ENCODE data around the gene SORBS2. TPM values are rescaled to one million over a fixed set of nuclear protein-coding genes. Genes with fewer than 3 reads are reported as not detected.

The SORBS2 gene
- total and polyA plus RNA-seq, 7 experiments from 2014 or later = 0.21 to 1.4 TPM; not detected in 5

DNA sequence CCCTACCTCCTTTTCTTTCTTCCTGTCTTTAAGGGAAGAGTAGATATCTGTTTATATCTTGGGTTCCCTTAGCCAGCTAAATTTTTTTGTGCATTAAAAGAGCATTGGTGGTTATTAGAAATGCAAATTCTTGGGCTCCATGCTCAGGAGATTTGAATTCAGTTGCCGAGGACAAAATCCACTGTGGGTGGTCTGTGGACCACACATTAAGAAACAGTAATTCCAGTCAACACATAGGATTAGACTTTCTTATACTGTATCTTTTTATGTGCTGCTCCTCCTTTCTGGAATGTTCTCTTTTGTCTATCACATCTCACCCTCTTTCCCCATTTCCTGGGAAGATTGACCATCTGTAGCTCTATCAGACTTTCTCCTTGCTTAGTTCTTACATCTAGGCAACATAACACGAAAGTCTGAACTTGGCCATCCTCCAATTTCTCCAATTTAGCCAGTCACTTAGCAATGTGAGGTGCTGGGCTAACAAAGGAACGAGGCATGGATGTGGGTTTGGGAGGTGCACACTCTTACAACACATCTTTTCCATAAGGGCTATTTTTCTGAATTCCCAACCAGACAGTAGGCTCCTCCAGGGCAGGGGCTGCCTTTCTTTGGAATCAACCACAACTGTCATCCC lies 271.4 kb downstream of the SORBS2 start:
- DNase-seq = no peak
- CTCF ChIA-PET = no interaction called here
- POLR2A ChIA-PET = no interaction called here
- no peaks in the 10 kb centered on the region for H3K36me3 ChIP-seq (ENCODE audit: control insufficient read depth in 2 of 3, insufficient read depth in 3 of 3, low read length in 3 of 3)
- no peaks in the 10 kb centered on the region for H3K9me3 Mint-ChIP-seq
- H3K27me3 Mint-ChIP-seq = peaks cover 13 to 26% (median 20%) of the 10 kb centered on the region in 5 donors
- peaks cover 0 to 10% (median 5%) of the 10 kb centered on the region in 7 donors for H3K4me1 Mint-ChIP-seq
- intact Hi-C loops (cut with micrococcal nuclease) = no loop called here
- H3K4me3 Mint-ChIP-seq = no peak overlapping the region
- no peak overlapping the region for H3K4me3 ChIP-seq (ENCODE audit: low read length)
- H3K27ac ChIP-seq (ENCODE audit: low read depth, low read length) = no peak overlapping the region
- H3K9me3 ChIP-seq (ENCODE audit: control insufficient read depth in 2 of 3, low read length in 3 of 3) = no peaks in the 10 kb centered on the region
- no peaks in the 10 kb centered on the region for H3K36me3 Mint-ChIP-seq
- H3K27me3 ChIP-seq (ENCODE audit: control insufficient read depth in 2 of 2, insufficient read depth in 2 of 2, low read length in 2 of 2) = peaks cover 0 to 5% of the 10 kb centered on the region in 2 donors
- H3K4me1 ChIP-seq (ENCODE audit: control insufficient read depth in 2 of 2, insufficient read depth in 2 of 2, low read length in 2 of 2) = no peaks in the 10 kb centered on the region
- peak overlapping the region in 1 of 9 donors; percentile 22 for H3K27ac Mint-ChIP-seq
- no peak for ATAC-seq

DNA sequence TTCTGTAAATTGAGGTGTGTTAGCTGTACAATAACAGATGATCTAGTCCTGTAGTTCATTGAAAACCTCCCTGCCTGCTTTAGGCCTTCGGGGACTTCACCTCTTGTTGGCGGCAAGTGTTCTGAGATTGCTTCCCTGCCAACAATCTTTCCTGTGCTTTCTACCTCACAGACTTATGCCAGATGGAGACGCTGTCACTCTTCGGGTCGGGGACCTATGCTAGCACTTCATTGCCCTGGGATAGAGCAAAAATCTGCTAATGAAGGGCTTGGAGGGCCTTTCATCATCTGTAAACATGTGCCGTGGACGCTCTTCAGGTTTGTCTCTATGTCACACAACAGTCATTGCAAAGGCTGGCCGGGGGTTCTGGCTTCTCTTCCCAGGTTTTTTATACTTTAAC lies 272.0 kb downstream of the SORBS2 start:
- Histone ChIP-seq H3K9me3 (ENCODE audit: control insufficient read depth in 2 of 3, low read length in 3 of 3) (no peaks in the 10 kb centered on the region), H3K27me3 (ENCODE audit: control insufficient read depth in 2 of 2, insufficient read depth in 2 of 2, low read length in 2 of 2) (peaks cover 0 to 5% of the 10 kb centered on the region in 2 donors), H3K4me1 (ENCODE audit: control insufficient read depth in 2 of 2, insufficient read depth in 2 of 2, low read length in 2 of 2) (no peaks in the 10 kb centered on the region), H3K27ac (ENCODE audit: low read depth, low read length) (no peak overlapping the region), H3K4me3 (ENCODE audit: low read length) (no peak overlapping the region), H3K36me3 (ENCODE audit: control insufficient read depth in 2 of 3, insufficient read depth in 3 of 3, low read length in 3 of 3) (no peaks in the 10 kb centered on the region)
- Mint-ChIP-seq H3K27ac (no peak overlapping the region), H3K27me3 (peaks cover 15 to 26% (median 20%) of the 10 kb centered on the region in 5 donors), H3K4me1 (peaks cover 0 to 12% (median 6%) of the 10 kb centered on the region in 7 donors), H3K9me3 (no peaks in the 10 kb centered on the region), H3K4me3 (no peak overlapping the region), H3K36me3 (no peaks in the 10 kb centered on the region)
- ATAC-seq (no peak), DNase-seq (no peak)
- ChIA-PET CTCF (no interaction called here), POLR2A (no interaction called here)
- intact Hi-C loops (cut with micrococcal nuclease) = no loop called here

DNA sequence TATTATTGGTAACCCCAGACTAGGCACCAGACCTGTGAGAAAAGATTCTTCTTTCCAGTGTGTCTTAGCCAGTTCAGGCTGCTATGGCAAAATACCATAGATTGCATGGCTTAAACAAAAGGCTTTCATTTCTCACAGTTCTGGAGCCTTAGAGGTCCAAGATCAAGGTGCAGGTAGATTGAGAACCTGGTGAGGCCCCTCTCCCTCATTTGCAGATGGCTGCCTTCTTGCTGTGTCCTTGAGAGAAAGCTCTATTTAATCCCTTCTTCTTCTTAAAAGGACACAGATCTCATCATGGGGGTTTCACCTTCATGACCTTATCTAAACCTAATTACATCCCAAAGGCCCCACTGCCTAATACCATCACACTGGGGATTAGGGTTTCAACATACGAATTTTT lies 273.2 kb downstream of the SORBS2 start:
- ATAC-seq = no peak
- Mint-ChIP-seq H3K4me1 (peaks cover 0 to 12% (median 6%) of the 10 kb centered on the region in 7 donors), H3K36me3 (no peaks in the 10 kb centered on the region), H3K9me3 (no peaks in the 10 kb centered on the region), H3K27me3 (peaks cover 22 to 36% (median 25%) of the 10 kb centered on the region in 5 donors), H3K4me3 (no peak overlapping the region), H3K27ac (no peak overlapping the region)
- DNase-seq = no peak
- CTCF ChIA-PET = no interaction called here
- POLR2A ChIA-PET = no interaction called here
- no peaks in the 10 kb centered on the region for H3K36me3 ChIP-seq (ENCODE audit: control insufficient read depth in 2 of 3, insufficient read depth in 3 of 3, low read length in 3 of 3)
- H3K9me3 ChIP-seq (ENCODE audit: control insufficient read depth in 2 of 3, low read length in 3 of 3) = no peaks in the 10 kb centered on the region
- no peak overlapping the region for H3K4me3 ChIP-seq (ENCODE audit: low read length)
- intact Hi-C loops (cut with micrococcal nuclease) = no loop called here
- no peaks in the 10 kb centered on the region for H3K4me1 ChIP-seq (ENCODE audit: control insufficient read depth in 2 of 2, insufficient read depth in 2 of 2, low read length in 2 of 2)
- no peak overlapping the region for H3K27ac ChIP-seq (ENCODE audit: low read depth, low read length)
- H3K27me3 ChIP-seq (ENCODE audit: control insufficient read depth in 2 of 2, insufficient read depth in 2 of 2, low read length in 2 of 2) = peaks cover 0 to 5% of the 10 kb centered on the region in 2 donors

DNA sequence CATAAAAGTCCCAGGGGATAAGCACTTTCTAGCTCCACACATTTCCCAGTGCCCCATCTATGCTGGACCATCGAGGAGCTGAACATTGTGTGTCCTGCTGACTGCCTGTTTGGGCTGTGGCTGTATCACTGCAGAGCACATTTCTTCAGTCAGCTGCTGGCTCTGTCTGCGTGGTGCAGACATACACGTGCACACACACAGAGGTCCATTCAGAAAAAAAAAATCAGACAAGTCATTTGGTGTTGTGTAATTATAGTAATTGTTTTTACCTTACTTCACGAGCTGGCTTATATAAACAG lies 275.6 kb downstream of the SORBS2 start:
- peaks cover 29 to 42% (median 35%) of the 10 kb centered on the region in 5 donors for H3K27me3 Mint-ChIP-seq
- CTCF ChIA-PET = no interaction called here
- H3K36me3 ChIP-seq (ENCODE audit: control insufficient read depth in 2 of 3, insufficient read depth in 3 of 3, low read length in 3 of 3) = no peaks in the 10 kb centered on the region
- H3K27ac Mint-ChIP-seq = no peak overlapping the region
- H3K4me1 ChIP-seq (ENCODE audit: control insufficient read depth in 2 of 2, insufficient read depth in 2 of 2, low read length in 2 of 2) = no peaks in the 10 kb centered on the region
- H3K9me3 Mint-ChIP-seq = no peaks in the 10 kb centered on the region
- peaks cover 0 to 5% of the 10 kb centered on the region in 2 donors for H3K27me3 ChIP-seq (ENCODE audit: control insufficient read depth in 2 of 2, insufficient read depth in 2 of 2, low read length in 2 of 2)
- no peaks in the 10 kb centered on the region for H3K9me3 ChIP-seq (ENCODE audit: control insufficient read depth in 2 of 3, low read length in 3 of 3)
- no peaks in the 10 kb centered on the region for H3K36me3 Mint-ChIP-seq
- DNase-seq (no peak), ATAC-seq (no peak)
- H3K4me1 Mint-ChIP-seq = peaks cover 0 to 12% (median 6%) of the 10 kb centered on the region in 7 donors
- POLR2A ChIA-PET = no interaction called here
- H3K4me3 Mint-ChIP-seq = peak overlapping the region in 2 of 10 donors; percentile 30 to 49
- H3K27ac ChIP-seq (ENCODE audit: low read depth, low read length) = no peak overlapping the region
- intact Hi-C loops (cut with micrococcal nuclease) = no loop called here
- H3K4me3 ChIP-seq (ENCODE audit: low read length) = no peak overlapping the region

DNA sequence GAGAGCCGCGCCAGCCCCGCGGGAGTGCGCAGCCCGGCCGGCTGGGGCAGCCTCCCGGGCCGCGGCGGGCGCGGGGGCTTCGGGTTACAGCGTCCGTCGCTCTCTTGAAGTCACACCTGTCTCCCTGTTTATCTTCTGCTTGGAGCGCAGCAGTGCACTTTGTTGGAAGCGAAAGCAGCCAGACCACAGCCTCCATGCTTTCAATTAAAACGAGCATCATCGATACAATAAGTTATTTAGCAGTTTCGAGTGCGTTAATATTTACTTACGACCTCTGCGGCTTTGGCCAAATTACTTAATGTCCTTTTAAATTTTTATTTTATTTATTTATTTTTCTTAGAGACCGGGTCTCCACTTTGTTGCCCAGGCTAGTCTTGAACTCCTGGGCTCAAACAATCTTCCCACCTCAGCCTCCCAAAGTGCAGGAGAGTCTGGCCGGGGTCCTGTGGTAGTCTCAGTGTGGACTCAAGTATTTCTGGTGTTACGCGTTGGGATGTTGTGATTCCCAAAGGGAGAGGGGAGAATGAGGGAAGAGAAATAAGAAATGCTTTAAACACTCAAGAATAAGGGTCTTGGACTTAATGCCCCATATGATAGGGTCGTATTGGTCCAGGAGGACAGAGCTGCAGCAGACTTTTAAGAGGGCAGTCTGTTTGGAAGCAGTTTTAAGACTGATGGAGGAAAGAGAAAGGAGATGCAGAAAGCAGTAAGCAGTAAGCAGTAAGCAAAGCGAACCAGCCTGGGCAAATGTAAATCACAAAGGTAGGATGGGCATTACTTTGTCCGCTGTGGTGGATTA lies 276.2 kb downstream of the SORBS2 start:
- Mint-ChIP-seq H3K4me3 (peak overlapping the region in 9 of 10 donors; percentile 36 to 72 (median 54)), H3K27ac (no peak overlapping the region)

More for the DNA sequence above, 276.2 kb downstream of the SORBS2 start:
- ChIA-PET POLR2A (no interaction called here), CTCF (no interaction called here)
- peaks cover 0 to 5% of the 10 kb centered on the region in 2 donors for H3K27me3 ChIP-seq (ENCODE audit: control insufficient read depth in 2 of 2, insufficient read depth in 2 of 2, low read length in 2 of 2)
- H3K36me3 Mint-ChIP-seq = no peaks in the 10 kb centered on the region
- no peaks in the 10 kb centered on the region for H3K4me1 ChIP-seq (ENCODE audit: control insufficient read depth in 2 of 2, insufficient read depth in 2 of 2, low read length in 2 of 2)
- H3K4me1 Mint-ChIP-seq = peaks cover 0 to 12% (median 6%) of the 10 kb centered on the region in 7 donors
- intact Hi-C loops (cut with micrococcal nuclease) = no loop called here
- no peaks in the 10 kb centered on the region for H3K9me3 Mint-ChIP-seq
- no peaks in the 10 kb centered on the region for H3K9me3 ChIP-seq (ENCODE audit: control insufficient read depth in 2 of 3, low read length in 3 of 3)
- no peak overlapping the region for H3K4me3 ChIP-seq (ENCODE audit: low read length)
- ATAC-seq (no peak), DNase-seq (no peak)
- H3K36me3 ChIP-seq (ENCODE audit: control insufficient read depth in 2 of 3, insufficient read depth in 3 of 3, low read length in 3 of 3) = no peaks in the 10 kb centered on the region
- no peak overlapping the region for H3K27ac ChIP-seq (ENCODE audit: low read depth, low read length)
- H3K27me3 Mint-ChIP-seq = peaks cover 29 to 45% (median 38%) of the 10 kb centered on the region in 5 donors
